ENCODE measurements around the gene SERPINB6.
"Not testable (repeated sequence)": the region's sequence is repeated elsewhere in the genome, so short reads cannot be mapped to it uniquely, and the experiment has no call there.

SERPINB6 gene

GRCh38 chr6:2932911-2933310 lies 38.5 kb downstream of the SERPINB6 start:
- not testable (repeated sequence) for DNase-seq

GRCh38 chr6:2931970-2932748 lies 39.2 kb downstream of the SERPINB6 start:
- no peak for DNase-seq

- no peak for DNase-seq
Measured at GRCh38 chr6:2931055-2931454, 40.3 kb downstream of the SERPINB6 start.

- DNase-seq = not testable (repeated sequence)
Measured at GRCh38 chr6:2927931-2928330, 43.4 kb downstream of the SERPINB6 start.

- not testable (repeated sequence) for DNase-seq
Measured at GRCh38 chr6:2925842-2926747, 45.3 kb downstream of the SERPINB6 start.

- no peak for DNase-seq
Measured at GRCh38 chr6:2921520-2922115, 49.7 kb downstream of the SERPINB6 start.

- DNase-seq = no peak
Measured at GRCh38 chr6:2920671-2921112, 50.7 kb downstream of the SERPINB6 start.

GRCh38 chr6:2919886-2920285 lies 51.5 kb downstream of the SERPINB6 start:
- DNase-seq = no peak

GRCh38 chr6:2919401-2919800 lies 52.0 kb downstream of the SERPINB6 start:
- DNase-seq = no peak

GRCh38 chr6:2918936-2919335 lies 52.4 kb downstream of the SERPINB6 start:
- no peak for DNase-seq

- no peak for DNase-seq
Measured at GRCh38 chr6:2917801-2918445, 53.4 kb downstream of the SERPINB6 start.

GRCh38 chr6:2917065-2917464 lies 54.3 kb downstream of the SERPINB6 start:
- DNase-seq = no peak

GRCh38 chr6:2916158-2916925 lies 55.0 kb downstream of the SERPINB6 start:
- no peak for DNase-seq

GRCh38 chr6:2915150-2915549 lies 56.2 kb downstream of the SERPINB6 start:
- DNase-seq = no peak

GRCh38 chr6:2914318-2914660 lies 57.1 kb downstream of the SERPINB6 start:
- no peak for DNase-seq

- no peak for DNase-seq
Measured at GRCh38 chr6:2913621-2914317, 57.6 kb downstream of the SERPINB6 start.

- no peak for DNase-seq
Measured at GRCh38 chr6:2911171-2911570, 60.2 kb downstream of the SERPINB6 start.

- no peak for DNase-seq
Measured at GRCh38 chr6:2909718-2910117, 61.6 kb downstream of the SERPINB6 start.

GRCh38 chr6:2909051-2909606 lies 62.2 kb downstream of the SERPINB6 start:
- not testable (repeated sequence) for DNase-seq

GRCh38 chr6:2908516-2908915 lies 62.9 kb downstream of the SERPINB6 start:
- DNase-seq = not testable (repeated sequence)
